Endodermal cell (in vitro differentiated cells): ENCODE data around the gene NANOGP8. TPM values are rescaled to one million over a fixed set of nuclear protein-coding genes. Genes with fewer than 3 reads are reported as not detected.

Experiments
- DNase-seq: peaks from one replicate; pipeline ENCODE4 v3.0.0-alpha.2; 2017
- H3K27ac ChIP-seq: 2 replicates; pipeline ENCODE4 v1.5.1; 2013; ENCODE audit warnings: mild to moderate bottlenecking, low read depth, low read length, moderate library complexity
- H3K27me3 ChIP-seq: 2 replicates; pipeline ENCODE4 v1.6.1; 2013; ENCODE audit warnings: mild to moderate bottlenecking, low read length, moderate library complexity; ENCODE audit not compliant: insufficient read depth, control insufficient read depth, poor library complexity, severe bottlenecking
- H3K36me3 ChIP-seq: 2 replicates; pipeline ENCODE4 v1.7.0; 2013; ENCODE audit warnings: mild to moderate bottlenecking, low read length, moderate library complexity; ENCODE audit not compliant: control insufficient read depth, insufficient read depth
- H3K4me1 ChIP-seq: one replicate; pipeline ENCODE4 v1.7.0; 2013; ENCODE audit warnings: low read length; ENCODE audit not compliant: control insufficient read depth, insufficient read depth
- H3K4me3 ChIP-seq: 2 replicates; pipeline ENCODE4 v1.5.1; 2013; ENCODE audit warnings: mild to moderate bottlenecking, low read length, moderate library complexity
- H3K9ac ChIP-seq: 2 replicates; pipeline ENCODE4 v1.6.1; 2013; ENCODE audit warnings: mild to moderate bottlenecking, low read length, moderate library complexity; ENCODE audit not compliant: poor library complexity, severe bottlenecking; ENCODE audit errors: extremely low read depth
- H3K9me3 ChIP-seq: 2 replicates; pipeline ENCODE4 v1.6.1; 2013; ENCODE audit warnings: mild to moderate bottlenecking, low read length, moderate library complexity; ENCODE audit not compliant: control insufficient read depth
- H3K27ac Mint-ChIP-seq: 2 replicates; pipeline ENCODE4 v1.8.0; 2020; ENCODE audit warnings: mixed read lengths
- H3K27me3 Mint-ChIP-seq: 2 replicates; pipeline ENCODE4 v1.8.0; 2021; ENCODE audit warnings: mild to moderate bottlenecking, mixed read lengths; ENCODE audit not compliant: insufficient read depth
- H3K36me3 Mint-ChIP-seq: 2 replicates; pipeline ENCODE4 v1.8.0; 2020; ENCODE audit warnings: low read depth, mixed read lengths
- H3K4me1 Mint-ChIP-seq: 2 replicates; pipeline ENCODE4 v1.8.0; 2020; ENCODE audit warnings: mixed read lengths
- H3K4me3 Mint-ChIP-seq: 2 replicates; pipeline ENCODE4 v1.8.0; 2020; ENCODE audit warnings: mild to moderate bottlenecking, moderate library complexity, mixed read lengths
- H3K9me3 Mint-ChIP-seq: 2 replicates; pipeline ENCODE4 v1.8.0; 2020; ENCODE audit warnings: mild to moderate bottlenecking, mixed read lengths
- CTCF ChIP-seq: fragments of 200-600 bp; sonication (generic); conservative IDR thresholded peaks from 2 replicates; pipeline ENCODE4 v1.5.0; 2021; ENCODE audit warnings: antibody characterized with exemption, mild to moderate bottlenecking
- WGBS, 2 experiments: methylation state at CpG; one replicate each; pipeline versions ENCODE4 v1.1.5 to v1.1.7; 2013; ENCODE audit warnings: missing lambda C conversion rate in 2 of 2, mixed read lengths in 1 of 2; ENCODE audit not compliant: insufficient coverage in 1 of 2, insufficient read length in 1 of 2; 5-methylcytosine and 5-hydroxymethylcytosine counted together
- total RNA-seq, 2 donors: library from RNA; stranded (reverse); fragmentation: NEBNext Ultra II Directional in 1 of 2; extraction: Animal tissue kit (Norgen Biotek cat#: 25700) in 1 of 2; gene quantifications; 2 replicates in 1 of 2; 3 replicates in 1 of 2; pipeline ENCODE4 v1.2.1, GENCODE V29; 2021

The NANOGP8 gene
- total RNA-seq, 2 donors from 2014 or later: 1.5 to 47.2 TPM

- Mint-ChIP-seq H3K27me3 (no peaks in the 10 kb centered on the region), H3K4me3 (no peak overlapping the region), H3K36me3 (peaks cover 8% of the 10 kb centered on the region), H3K9me3 (peaks cover 6% of the 10 kb centered on the region), H3K4me1 (no peaks in the 10 kb centered on the region), H3K27ac (no peak overlapping the region)
- Histone ChIP-seq H3K9me3 (no peaks in the 10 kb centered on the region), H3K36me3 (no peaks in the 10 kb centered on the region), H3K27ac (no peak overlapping the region), H3K4me3 (no peak overlapping the region), H3K27me3 (no peaks in the 10 kb centered on the region), H3K9ac (no peak overlapping the region), H3K4me1 (no peaks in the 10 kb centered on the region)
- no peak for DNase-seq
- no peak for TF ChIP-seq CTCF
- 97 to 100% methylated on average over 1 to 2 of the region's 4 CpGs for WGBS, 2 experiments
Measured at GRCh38 chr15:35095941-35096340, 10.8 kb upstream of the NANOGP8 start.

- no peaks in the 10 kb centered on the region for H3K4me1 ChIP-seq
- H3K27me3 ChIP-seq: no peaks in the 10 kb centered on the region
- no peak overlapping the region for H3K4me3 Mint-ChIP-seq
- peaks cover 5% of the 10 kb centered on the region for H3K4me1 Mint-ChIP-seq
- H3K27me3 Mint-ChIP-seq: no peaks in the 10 kb centered on the region
- H3K9me3 Mint-ChIP-seq: peaks cover 6% of the 10 kb centered on the region
- 94 to 96% methylated on average over 9 to 30 of the region's 33 CpGs for WGBS, 2 experiments
- no peaks in the 10 kb centered on the region for H3K9me3 ChIP-seq
- no peak overlapping the region for H3K4me3 ChIP-seq
- TF ChIP-seq CTCF: no peak
- no peak overlapping the region for H3K27ac ChIP-seq
- no peaks in the 10 kb centered on the region for H3K36me3 ChIP-seq
- no peak for DNase-seq
- no peak overlapping the region for H3K27ac Mint-ChIP-seq
- H3K36me3 Mint-ChIP-seq: peaks cover 8% of the 10 kb centered on the region
- H3K9ac ChIP-seq: no peak overlapping the region
Measured at GRCh38 chr15:35092846-35093245, 7.8 kb upstream of the NANOGP8 start.

GRCh38 chr15:35092311-35092710 is 7.2 kb upstream of the NANOGP8 start:
- TF ChIP-seq CTCF: no peak
- H3K4me3 Mint-ChIP-seq: no peak overlapping the region
- no peaks in the 10 kb centered on the region for H3K36me3 ChIP-seq
- no peaks in the 10 kb centered on the region for H3K9me3 ChIP-seq
- no peak overlapping the region for H3K9ac ChIP-seq
- H3K27me3 ChIP-seq: no peaks in the 10 kb centered on the region
- H3K9me3 Mint-ChIP-seq: peaks cover 6% of the 10 kb centered on the region
- H3K27ac Mint-ChIP-seq: no peak overlapping the region
- peaks cover 5% of the 10 kb centered on the region for H3K4me1 Mint-ChIP-seq
- no peak overlapping the region for H3K27ac ChIP-seq
- H3K4me3 ChIP-seq: no peak overlapping the region
- H3K36me3 Mint-ChIP-seq: peaks cover 8% of the 10 kb centered on the region
- H3K4me1 ChIP-seq: no peaks in the 10 kb centered on the region
- 97 to 99% methylated on average over 15 to 18 of the region's 18 CpGs for WGBS, 2 experiments
- DNase-seq: no peak
- no peaks in the 10 kb centered on the region for H3K27me3 Mint-ChIP-seq
